ENCODE results near the gene SKA2. TPM values are rescaled to one million over a fixed set of nuclear protein-coding genes. Genes with fewer than 3 reads are reported as not detected.

Gene SKA2
- total RNA-seq, 1 experiment from 2014 or later = 91.9 TPM

GRCh38 chr17:59105852-59106462 lies 49.0 kb downstream of the SKA2 start:
- Histone ChIP-seq H2BK120ac (ENCODE audit: low read depth, low read length, poor library complexity, severe bottlenecking) (no peak overlapping the region), H2AFZ (ENCODE audit: low read length) (no peak overlapping the region), H2BK20ac (ENCODE audit: low read depth, low read length, poor library complexity, severe bottlenecking) (no peak overlapping the region), H3K23ac (ENCODE audit: insufficient read length, low read depth, low read length) (no peak overlapping the region), H3K27ac (ENCODE audit: insufficient read length, low read depth, low read length) (no peak overlapping the region), H3K23me2 (ENCODE audit: insufficient read length, low read depth, low read length, poor library complexity, severe bottlenecking) (peaks cover 4% of the 10 kb centered on the region), H3K79me1 (ENCODE audit: insufficient read depth, low read depth, low read length, poor library complexity, severe bottlenecking) (no peaks in the 10 kb centered on the region), H4K8ac (replicated peaks; ENCODE audit: insufficient read length, low read depth, low read length) (no peak overlapping the region), H3K4me2 (ENCODE audit: insufficient read depth, insufficient read length, low read length) (peak overlapping the region; percentile 87), H2AK5ac (ENCODE audit: insufficient read length, low read length) (no peak overlapping the region), H4K91ac (ENCODE audit: insufficient read length, low read depth, low read length) (no peak overlapping the region), H2BK12ac (ENCODE audit: insufficient read length, low read depth, low read length) (no peak overlapping the region), H2BK15ac (ENCODE audit: low read depth, low read length) (no peak overlapping the region), H4K20me1 (ENCODE audit: control insufficient read depth, insufficient read depth, insufficient read length) (no peaks in the 10 kb centered on the region), H4K5ac (ENCODE audit: insufficient read length, low read depth, low read length) (no peak overlapping the region), H3K27me3 (ENCODE audit: insufficient read depth, low read length) (no peaks in the 10 kb centered on the region), H3K9me3 (ENCODE audit: control insufficient read depth, low read depth, low read length) (no peaks in the 10 kb centered on the region), H3K9ac (ENCODE audit: extremely low read depth, insufficient read length, low read length) (peak overlapping the region; percentile 69), H3K4ac (ENCODE audit: low read depth, low read length) (no peak overlapping the region), H2BK5ac (ENCODE audit: insufficient read length, low read length) (no peak overlapping the region), H3K79me2 (ENCODE audit: insufficient read depth, low read length) (peaks cover 6% of the 10 kb centered on the region; the same call in 1 of the 2 replicates), H3K4me1 (ENCODE audit: insufficient read depth, low read length) (no peaks in the 10 kb centered on the region), H3T11ph (ENCODE audit: low read length) (no peak overlapping the region), H3K56ac (ENCODE audit: insufficient read length, low read depth, low read length) (no peak overlapping the region), H3K18ac (ENCODE audit: insufficient read length, low read depth, low read length) (peak overlapping the region; percentile 11), H3K14ac (ENCODE audit: insufficient read depth, low read length) (peak overlapping the region; percentile 25)
- H3K27me3 Mint-ChIP-seq (ENCODE audit: low read depth) = no peaks in the 10 kb centered on the region
- WGBS (ENCODE audit: extremely low coverage, insufficient read length, low lambda C conversion rate) = no CpG with 5 or more reads among the region's 18 CpGs
- peak overlapping the region; percentile 90 to 96 (median 95); a peak in 6 of 7 replicates for H3K27ac Mint-ChIP-seq
- no peak for TF ChIP-seq CTCF (conservative IDR thresholded peaks at IDR 0.05)
- H3K9me3 Mint-ChIP-seq = no peaks in the 10 kb centered on the region
- no peak for DNase-seq
- H3K4me1 Mint-ChIP-seq = peaks cover 9 to 12% of the 10 kb centered on the region in 2 experiments
- peaks cover 18 to 30% (median 29%) of the 10 kb centered on the region in 3 experiments for H3K36me3 Mint-ChIP-seq (ENCODE audit: insufficient read depth in 1 of 3, low read depth in 3 of 3)
- H3K4me3 Mint-ChIP-seq = peak overlapping the region; percentile 98 to 99

Data from H9 (cell line).